ENCODE results near the gene BRICD5.

DNA sequence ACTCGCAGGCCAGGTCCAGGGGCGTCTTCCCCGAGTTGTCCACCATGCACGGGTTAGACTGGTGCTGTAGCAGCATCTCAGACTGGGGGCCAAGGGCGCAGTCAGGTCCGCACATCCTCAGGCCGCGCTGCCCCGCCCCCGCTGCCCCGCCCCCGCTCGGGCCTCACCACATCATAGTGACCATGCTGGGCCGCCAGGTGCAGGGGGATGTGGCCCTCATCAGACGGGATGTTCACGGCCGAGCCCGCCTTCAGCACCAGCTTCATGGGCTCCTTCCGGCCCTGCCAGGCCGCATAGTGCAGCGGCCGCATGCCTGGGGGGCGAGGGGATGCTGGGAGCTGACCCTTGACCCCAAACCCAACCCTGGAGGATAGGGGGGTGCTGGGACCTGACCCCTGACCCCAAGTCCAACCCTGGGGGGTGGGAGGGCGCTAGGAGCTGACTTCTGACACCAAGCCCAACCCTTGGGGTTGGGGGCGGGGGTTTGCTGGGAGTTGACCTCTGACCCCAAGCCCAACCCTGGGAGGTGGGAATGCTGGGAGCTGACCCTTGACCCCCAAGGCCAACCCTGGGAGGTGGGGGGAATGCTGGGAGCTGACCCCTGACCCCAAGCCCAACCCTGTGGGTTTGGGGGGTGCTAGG lies 21.3 kb downstream of the BRICD5 start:
- TF ChIP-seq EZH2phosphoT487 (IDR thresholded peaks at IDR 0.05; ENCODE audit: insufficient read depth, low read depth) (no peak), EZH2 (IDR thresholded peaks at IDR 0.05; ENCODE audit: insufficient read depth, poor library complexity, severe bottlenecking) (no peak)
